Left cardiac atrium (tissue), 4 donors: ENCODE measurements around the gene MEGF9. TPM values are rescaled to one million over a fixed set of nuclear protein-coding genes. Genes with fewer than 3 reads are reported as not detected.
"Not testable (repeated sequence)": the region's sequence is repeated elsewhere in the genome, so short reads cannot be mapped to it uniquely, and the experiment has no call there.

Source experiments
- ATAC-seq, 2 donors: fragments of 200-7000 bp; cut with Tn5 transposase; one replicate each; pipeline ENCODE4 v1.9.1; 2020; ENCODE audit warnings: mild to moderate bottlenecking in 2 of 2, moderate library complexity in 2 of 2
- DNase-seq: peaks from one replicate; pipeline ENCODE4 v3.0.0-alpha.2; 2020
- intact Hi-C, 2 donors: fragments of 100-400 bp; cut with DNase I; formaldehyde crosslinking; loops; one replicate each; pipeline versions ENCODE4 v1.14.1 to v1.15.1; 2022 to 2023
- total RNA-seq, 2 donors: library from RNA; stranded (reverse); fragmentation: NEBNext Ultra II Directional; extraction: Animal tissue kit (Norgen Biotek cat#: 25700); gene quantifications; one replicate each; pipeline ENCODE4 v1.2.1, GENCODE V29; 2021
- donor health status: DM: no; HTN: yes; CAD: no.
- donor health status: DM: no; HTN: yes; CAD: no; lungs with severe emphysema.
- donor health status: DM: yes; HTN: yes; CAD: no.
- donor health status: Dilated cardiomyopathy.

The MEGF9 gene
- total RNA-seq, 2 donors from 2014 or later: 17.4 to 20.2 TPM

DNA sequence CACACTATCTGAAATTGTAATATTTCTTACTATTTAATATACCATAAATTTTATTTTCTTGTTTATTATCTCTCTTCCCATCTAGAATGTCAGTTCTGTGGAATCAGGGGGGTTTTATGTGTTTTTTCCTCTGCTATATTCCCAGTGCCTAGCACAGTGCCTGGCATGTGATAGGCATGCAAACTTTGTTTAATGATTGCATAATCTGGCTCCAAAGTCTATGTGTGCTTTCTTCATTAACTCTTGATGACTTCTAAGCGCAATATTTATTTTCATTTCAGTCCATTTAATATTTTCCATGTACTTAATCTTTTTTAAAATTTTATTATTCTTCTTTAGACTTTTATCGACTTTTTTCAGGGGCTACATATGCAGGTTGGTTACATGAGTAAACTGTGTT, 73.9 kb downstream of the MEGF9 start:
- DNase-seq (no peak), ATAC-seq (no peak)
- intact Hi-C loops: no loop called here

DNA sequence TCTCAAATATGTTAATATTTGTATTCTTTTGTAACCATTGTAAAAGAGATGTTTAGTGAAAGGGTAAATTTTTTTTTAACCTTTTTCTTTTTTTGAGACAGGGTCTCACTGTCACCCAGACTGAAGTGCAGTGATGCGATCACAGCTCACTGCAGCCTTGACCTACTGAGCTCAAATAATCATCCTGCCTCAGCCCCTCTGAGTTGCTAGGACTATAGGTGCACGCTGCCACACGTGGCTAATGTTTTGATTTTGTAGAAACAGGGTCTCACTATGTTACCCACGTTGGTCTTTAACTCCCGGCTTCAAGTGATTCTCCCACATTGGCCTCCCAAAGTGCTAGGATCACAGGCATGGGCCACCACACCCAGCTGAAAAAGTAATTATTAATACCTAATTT, 76.4 kb downstream of the MEGF9 start:
- DNase-seq (no peak), ATAC-seq (no peak)
- intact Hi-C loops: no loop called here

DNA sequence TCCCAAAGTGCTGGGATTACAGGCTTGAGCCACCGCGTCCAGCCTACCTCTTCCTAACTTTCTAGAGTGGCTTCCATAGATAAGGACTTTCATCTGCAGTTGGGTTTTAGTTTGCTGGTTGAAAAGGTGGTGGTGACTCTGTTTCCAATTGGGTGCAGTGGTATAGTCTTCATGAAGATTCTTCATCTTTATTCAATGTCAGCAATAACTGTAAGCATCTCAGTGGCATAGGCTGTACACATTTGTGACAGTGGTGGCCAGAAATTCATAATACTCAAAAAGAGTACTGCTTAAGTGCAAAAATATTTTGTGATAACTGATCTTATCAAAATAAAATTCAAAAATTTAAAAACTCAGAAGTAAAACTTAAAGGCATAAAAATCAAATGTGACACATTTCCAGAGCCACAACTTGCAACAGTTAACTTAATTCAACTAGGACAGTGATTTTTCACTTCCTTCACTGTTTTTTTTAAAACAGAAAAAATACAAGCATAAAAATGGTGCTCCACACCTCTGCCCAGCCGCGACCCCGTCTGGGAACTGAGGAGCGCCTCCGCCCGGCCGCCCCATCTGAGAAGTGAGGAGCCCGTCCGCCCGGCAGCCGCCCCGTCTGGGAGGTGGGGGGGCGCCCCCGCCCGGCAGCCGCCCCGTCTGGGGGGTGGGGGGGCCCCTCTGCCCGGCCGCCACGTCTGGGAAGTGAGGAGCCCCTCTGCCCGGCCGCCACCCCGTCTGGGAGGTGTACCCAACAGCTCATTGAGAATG, 77.9 kb downstream of the MEGF9 start:
- DNase-seq: no peak
- intact Hi-C loops: no loop called here
- no peak for ATAC-seq

GRCh38 chr9:120635011-120635410, 79.3 kb downstream of the MEGF9 start:
- intact Hi-C loops: no loop called here
- DNase-seq (no peak), ATAC-seq (no peak)

- no peak for ATAC-seq
- DNase-seq: no peak
- intact Hi-C loops: no loop called here
These were observed 83.9 kb downstream of the MEGF9 start for GRCh38 chr9:120630333-120630732.

DNA sequence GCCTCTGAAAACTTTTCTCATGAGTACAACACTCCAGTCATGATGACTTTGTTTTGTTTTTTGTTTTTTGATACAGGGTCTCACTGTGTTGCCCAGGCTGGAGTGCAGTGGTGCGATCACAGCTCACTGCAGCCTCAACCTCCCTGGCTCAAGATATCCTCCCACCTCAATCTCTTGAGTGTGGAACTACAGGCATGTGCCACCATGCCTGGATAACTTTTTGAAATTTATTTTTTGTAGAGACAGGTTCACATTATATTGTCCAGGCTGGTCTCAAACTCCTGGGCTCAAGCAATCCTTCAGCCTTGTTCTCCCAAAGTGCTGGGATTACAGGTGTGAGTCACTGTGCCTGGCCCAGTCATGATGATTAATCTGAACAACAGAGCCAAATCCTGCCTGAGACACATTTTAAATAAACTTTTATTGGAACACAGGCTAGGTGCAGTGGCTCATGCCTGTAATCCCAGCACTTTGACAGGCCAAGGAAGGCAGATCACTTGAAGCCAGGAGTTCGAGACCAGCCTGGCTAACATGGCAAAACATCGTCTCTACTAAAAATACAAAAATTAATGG, 85.3 kb downstream of the MEGF9 start:
- ATAC-seq: peak in 1 of 2 donors; percentile 53
- intact Hi-C loops: loop anchor here in 1 of 2 donors (10.0 kb wide), 1 partner anchor 306 kb away; no protein-coding TSS in a partner anchor
- DNase-seq: not testable (repeated sequence)

- no peak for ATAC-seq
- intact Hi-C loops: loop anchor here in 1 of 2 donors (10.0 kb wide), 1 partner anchor 306 kb away; no protein-coding TSS in a partner anchor
- DNase-seq: no peak
These were observed 85.9 kb downstream of the MEGF9 start for GRCh38 chr9:120628207-120628924.

- DNase-seq: no peak
- no peak for ATAC-seq
- intact Hi-C loops: loop anchor here in 1 of 2 donors (10.0 kb wide), 1 partner anchor 308 kb away; no protein-coding TSS in a partner anchor
These were observed 87.2 kb downstream of the MEGF9 start for GRCh38 chr9:120627073-120627472.

GRCh38 chr9:120626512-120626911, 87.8 kb downstream of the MEGF9 start:
- intact Hi-C loops: loop anchor here in 1 of 2 donors (10.0 kb wide), 1 partner anchor 308 kb away; no protein-coding TSS in a partner anchor

GRCh38 chr9:120625222-120625621, 89.0 kb downstream of the MEGF9 start:
- peak in 1 of 2 donors; percentile 62 for ATAC-seq
- intact Hi-C loops: loop anchor here in 1 of 2 donors (10.0 kb wide), 1 partner anchor 310 kb away; no protein-coding TSS in a partner anchor
- DNase-seq: no peak

More at GRCh38 chr9:120626512-120626911, 87.8 kb downstream of the MEGF9 start:
- ATAC-seq (no peak), DNase-seq (no peak)

GRCh38 chr9:120622790-120623189, 91.5 kb downstream of the MEGF9 start:
- ATAC-seq: no peak
- intact Hi-C loops: loop anchor here in 1 of 2 donors (10.0 kb wide), 1 partner anchor 312 kb away; no protein-coding TSS in a partner anchor
- DNase-seq: no peak

GRCh38 chr9:120621941-120622340, 92.3 kb downstream of the MEGF9 start:
- no peak for ATAC-seq
- DNase-seq: no peak
- intact Hi-C loops: loop anchor here in 1 of 2 donors (10.0 kb wide), 1 partner anchor 313 kb away; no protein-coding TSS in a partner anchor

- ATAC-seq (peak; percentile 65 to 84), DNase-seq (no peak)
- intact Hi-C loops: loop anchor here in 1 of 2 donors (10.0 kb wide), 1 partner anchor 315 kb away; no protein-coding TSS in a partner anchor
These were observed 94.3 kb downstream of the MEGF9 start for GRCh38 chr9:120619751-120620655.

DNA sequence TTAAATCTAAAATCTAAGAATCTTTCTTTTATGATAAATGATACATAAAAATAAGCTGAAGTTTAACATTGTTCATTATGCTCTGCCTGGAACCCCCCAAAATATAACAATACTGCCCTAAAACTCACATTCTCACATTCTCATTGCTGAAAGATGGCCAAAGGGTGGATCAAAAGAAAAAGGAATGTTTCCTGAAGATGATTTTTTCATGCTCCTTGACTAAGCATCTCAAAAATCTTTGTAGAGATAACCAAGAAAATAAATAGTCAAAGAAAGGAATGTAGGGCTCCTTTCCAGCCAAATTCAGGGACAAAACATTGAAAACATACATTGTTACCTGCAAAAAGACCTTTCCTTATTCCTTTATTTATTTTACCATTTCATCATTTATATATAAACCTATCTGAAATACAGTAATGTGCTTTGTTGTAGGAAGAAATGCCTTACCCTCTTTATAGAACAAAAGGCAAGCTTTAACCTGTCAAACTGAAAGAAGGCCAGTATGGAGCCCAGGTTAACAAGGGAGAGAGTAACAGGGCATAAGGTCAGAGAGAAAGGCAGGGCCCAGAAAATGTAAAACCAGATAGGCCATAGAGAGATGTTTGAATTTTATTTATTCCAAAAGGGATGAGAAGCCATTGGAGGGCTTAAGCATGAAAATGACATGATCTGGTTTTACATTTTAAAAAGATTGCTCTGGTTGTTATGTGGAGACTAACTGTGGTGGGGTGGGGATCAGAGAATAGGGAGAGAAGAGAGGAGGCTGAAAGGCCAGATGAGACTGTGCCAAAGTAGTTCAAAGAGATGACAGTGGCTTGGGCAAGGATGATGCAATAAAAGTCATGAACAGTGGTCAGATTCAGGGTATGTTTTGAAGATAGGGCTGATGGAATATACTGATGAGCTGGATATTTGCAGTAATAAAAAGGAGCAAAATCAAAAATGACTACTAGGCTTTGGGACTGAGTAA, 97.0 kb downstream of the MEGF9 start:
- intact Hi-C loops: no loop called here
- ATAC-seq (no peak), DNase-seq (no peak)

- intact Hi-C loops: no loop called here
These were observed 102.1 kb downstream of the MEGF9 start for GRCh38 chr9:120612218-120612617.

DNA sequence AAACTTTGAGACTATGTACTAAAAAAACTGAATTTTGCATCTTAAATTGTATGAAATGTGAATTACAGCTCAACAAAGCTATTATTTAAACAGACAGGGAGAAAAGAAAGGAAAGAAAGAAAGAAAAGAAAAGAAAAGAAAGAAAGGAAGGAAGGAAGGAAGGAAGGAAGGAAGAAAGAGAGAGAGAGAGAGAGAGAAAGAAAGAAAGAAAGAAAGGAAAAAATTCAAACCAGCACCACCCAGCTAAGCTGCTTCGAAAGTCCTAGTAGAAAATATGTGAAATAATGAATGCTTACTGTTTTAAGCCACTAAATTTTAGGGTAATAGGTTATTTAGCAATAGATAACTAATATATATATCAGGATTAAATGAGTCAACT, 102.6 kb downstream of the MEGF9 start:
- no peak for DNase-seq

More at GRCh38 chr9:120612218-120612617, 102.1 kb downstream of the MEGF9 start:
- no peak for DNase-seq
- ATAC-seq: no peak

GRCh38 chr9:120610975-120611689, 103.1 kb downstream of the MEGF9 start:
- ATAC-seq (no peak), DNase-seq (no peak)
- intact Hi-C loops: no loop called here

More for the DNA sequence above, 102.6 kb downstream of the MEGF9 start:
- no peak for ATAC-seq
- intact Hi-C loops: no loop called here
